Stimulated activated CD4-positive, alpha-beta T cell treated with anti-CD3 and anti-CD28 coated beads, Interleukin-15, amount 100 ng/mL, for 24 hours (primary cell): ENCODE measurements around the gene CTIF.

Experiments used
- DNase-seq: peaks from one replicate; pipeline ENCODE4 v3.0.0-alpha.2; 2020

The CTIF gene

DNA sequence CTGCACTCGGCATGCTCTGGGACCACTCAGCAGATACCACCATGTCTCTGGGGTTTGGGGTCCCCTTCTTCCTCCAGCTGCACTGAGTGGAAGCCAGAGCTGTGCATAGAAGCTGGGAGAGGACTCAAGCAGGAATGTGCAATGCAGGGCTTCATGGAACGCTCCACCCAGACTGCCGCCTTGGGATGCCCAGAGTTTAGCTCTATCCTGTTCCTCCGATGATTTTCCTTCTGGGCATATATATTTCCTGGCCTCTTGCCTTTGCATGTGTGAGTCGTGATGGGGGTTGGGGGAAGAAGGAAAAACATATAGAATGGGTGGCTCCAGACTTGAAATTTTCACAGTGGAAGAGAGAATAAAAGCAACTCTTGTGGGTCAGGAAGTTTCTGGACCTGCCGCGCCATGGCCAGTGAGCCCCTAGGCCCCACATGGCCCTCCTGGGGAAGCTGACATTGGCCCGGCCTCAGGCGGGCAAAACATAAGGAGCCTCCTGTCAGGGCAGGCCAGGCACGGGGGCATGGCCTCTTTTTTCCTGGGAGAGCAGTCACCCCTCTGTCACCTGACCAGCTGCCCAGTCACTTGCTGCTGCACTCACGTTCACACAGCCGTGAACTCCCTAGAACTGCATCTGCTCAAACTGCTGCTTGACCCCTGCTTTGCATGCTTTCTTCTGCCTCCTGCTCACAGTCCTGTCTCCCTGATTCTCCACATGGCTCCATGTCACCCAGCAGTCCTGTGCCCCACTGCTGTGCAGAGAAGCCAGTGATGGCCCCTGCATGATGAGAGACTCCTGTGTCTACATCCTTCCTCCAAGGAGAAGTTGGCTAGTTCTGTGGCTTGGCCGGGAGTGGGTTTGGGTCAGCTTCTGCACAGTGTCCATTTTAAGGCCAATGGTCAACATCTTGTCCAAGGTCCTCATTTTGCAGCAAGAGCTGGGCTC is 197.8 kb downstream of the CTIF start:
- no peak for DNase-seq

DNA sequence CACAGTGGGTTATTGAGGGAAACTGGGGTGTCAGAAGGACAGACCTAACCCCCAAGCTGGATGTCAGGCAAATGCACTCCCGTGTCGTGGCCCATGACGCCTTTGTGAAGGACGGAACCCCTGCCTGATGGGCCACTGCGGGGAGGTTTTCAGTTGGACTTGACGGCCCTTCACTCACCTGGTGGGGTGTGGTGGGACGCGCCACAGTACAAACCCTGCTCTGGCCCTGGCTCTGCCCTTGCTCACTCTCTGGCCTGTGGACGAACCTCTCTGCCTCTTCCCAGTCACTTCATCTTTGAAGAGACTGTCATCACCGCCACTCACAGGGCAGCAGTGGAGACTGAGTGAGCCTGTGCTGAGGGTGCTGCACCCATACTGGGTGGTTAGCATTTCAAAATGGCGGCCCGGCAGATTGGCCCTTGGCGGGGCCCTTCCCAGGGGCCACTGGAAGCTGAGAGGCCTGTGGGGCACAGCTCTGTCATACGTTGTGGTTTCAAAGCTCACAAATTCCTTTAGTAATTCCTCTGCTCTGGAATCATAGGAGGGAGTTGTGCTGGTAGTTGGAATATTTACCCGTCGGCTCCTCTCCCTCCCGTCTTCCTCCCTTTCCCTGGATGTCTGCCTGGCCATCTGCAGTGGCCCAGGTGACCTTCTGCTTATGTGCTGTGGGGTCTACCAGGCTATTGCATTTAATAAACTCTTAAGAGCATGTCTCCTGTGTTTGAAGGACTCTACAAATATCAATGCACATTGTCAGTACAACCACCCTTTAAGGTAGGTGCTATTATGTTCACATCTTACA is 200.6 kb downstream of the CTIF start:
- no peak for DNase-seq

DNA sequence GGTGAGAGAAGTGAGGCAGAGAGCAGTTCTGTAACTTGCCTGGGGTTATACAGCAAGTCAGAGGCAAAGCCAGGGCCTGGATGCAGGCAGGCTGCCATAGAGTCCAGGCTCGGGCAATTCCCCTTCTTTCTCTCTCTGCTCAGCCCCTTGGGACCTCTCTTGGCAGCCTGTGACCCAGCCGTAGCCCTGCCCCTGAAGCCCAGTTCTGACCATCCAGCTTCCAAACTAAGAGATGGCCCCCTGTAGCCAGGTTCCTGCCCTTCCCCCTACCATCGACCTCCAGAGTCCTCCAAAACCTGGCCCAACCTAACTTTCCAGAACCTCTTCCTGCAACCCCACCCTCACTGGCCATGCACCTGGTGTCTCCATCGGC is 201.2 kb downstream of the CTIF start:
- DNase-seq, result no peak

DNA sequence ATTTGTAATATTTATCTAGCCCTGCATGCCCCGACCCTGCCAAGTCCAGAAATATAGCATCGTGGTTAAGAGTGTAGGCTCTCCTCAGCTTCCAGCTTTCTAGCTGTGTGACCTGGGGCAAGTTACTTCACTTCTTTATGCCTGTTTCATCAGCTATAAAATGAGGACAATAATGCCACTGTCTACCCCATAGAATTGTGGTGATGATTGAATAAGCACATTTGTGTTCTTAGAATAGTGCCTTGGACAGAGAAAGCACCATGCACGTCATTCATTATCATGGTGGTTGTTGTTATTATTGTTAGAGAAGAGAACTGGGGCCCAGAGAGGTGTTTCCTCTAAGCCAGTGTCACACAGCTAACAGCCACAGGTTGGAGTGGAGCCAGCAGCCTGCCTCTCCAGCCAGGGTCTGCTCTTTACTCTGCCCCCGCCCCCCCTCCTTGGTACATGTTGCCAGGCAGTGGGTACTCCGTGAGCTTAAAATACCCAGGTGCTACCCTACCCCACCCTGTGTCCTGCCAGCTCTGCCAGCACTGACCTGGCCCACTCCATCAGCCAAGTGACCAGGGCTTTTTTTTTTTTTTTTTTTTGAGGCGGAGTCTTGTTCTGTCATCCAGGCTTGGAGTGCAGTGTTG is 202.1 kb downstream of the CTIF start:
- no peak for DNase-seq

DNA sequence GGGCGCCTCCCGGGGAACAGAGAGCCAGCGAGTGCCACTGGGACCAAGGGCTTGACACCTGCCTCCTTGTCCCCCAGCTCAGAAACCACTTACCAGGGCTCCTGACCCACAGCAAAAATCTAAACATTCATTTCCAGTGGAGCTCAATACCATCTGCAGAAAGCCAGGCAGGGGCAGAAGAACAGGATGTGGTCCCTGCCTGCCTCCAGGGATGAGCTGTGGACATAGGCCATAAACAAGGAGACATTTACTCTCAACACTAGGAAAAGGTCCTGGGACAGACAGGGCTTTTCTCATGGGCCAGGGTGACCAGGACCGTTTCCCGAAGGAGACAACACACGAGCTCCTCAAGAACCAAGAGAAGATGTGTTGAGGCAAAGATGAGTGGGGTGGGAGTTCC is 203.0 kb downstream of the CTIF start:
- no peak for DNase-seq

DNA sequence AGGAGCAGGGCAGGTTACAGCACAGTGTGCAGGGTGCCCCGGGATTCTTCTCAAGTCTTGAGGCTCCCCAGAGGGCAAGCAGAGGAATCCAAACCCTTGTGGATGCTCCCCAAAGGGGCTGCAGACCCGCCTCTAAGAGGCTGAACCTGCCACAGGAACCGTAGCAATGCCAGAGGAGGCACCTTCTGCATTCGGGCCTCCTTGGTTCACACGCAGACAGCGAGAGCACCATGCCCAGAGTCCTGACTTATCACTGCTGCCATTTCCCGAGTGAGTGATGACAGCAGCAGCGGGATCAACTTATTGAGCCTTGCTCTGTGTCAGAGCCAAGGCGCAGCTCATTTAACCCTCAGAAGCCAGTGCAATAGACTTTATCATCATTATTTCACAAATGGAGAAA is 203.5 kb downstream of the CTIF start:
- DNase-seq, result no peak

DNA sequence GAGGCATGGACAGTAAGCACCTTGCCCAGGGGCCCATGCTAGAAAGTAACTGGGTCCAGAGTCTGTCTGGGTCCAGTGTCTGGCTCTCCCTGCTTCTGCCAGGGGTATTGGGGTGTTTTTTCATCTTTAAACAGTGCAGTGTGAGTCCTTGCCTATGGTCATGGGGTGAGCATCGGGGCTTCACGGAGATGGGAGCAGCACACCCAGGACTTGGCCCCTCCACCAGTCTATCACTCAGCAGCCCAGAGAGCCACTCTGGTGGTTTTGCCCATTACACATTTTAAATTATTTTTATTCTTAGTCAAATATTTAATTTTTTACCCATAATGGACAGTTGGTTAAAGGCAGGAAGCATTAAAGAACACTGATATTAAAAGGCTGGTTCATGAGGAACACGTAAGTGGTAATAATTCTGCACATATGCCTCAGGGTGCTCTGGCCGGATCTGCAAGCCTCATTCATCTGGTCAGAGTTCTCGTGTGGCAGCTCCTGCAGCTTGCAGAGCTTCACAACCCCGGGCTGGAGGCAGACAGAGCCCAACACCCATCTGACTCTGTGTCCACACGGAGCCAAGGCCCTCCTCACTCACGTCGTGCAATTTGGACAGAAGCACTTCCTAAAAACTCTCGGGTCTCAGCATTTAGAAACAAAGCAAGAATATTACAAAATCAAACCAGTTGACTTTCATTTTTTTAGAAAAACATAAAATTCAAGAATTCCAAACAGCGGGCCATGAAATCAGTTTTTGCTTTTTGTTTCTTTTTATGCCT is 204.1 kb downstream of the CTIF start:
- no peak for DNase-seq

DNA sequence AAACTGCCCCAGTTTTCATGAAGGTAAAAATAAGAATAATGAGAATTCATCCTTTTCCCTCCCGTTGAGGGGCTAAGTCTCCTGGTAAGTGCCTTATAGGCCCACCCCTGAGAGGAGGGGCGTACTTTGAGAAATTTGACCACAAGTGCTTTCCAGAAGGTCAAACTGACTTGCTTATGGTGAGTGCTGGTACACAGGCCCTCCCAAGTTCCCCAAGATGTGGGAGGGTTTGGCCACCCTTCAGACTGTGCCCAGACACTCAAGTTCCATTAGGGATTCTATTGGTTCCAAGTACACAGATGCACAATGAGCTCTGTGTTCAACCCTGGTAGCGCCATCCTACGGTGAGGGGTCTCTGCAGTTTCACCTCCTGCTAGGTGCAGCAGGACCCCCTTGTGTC is 205.1 kb downstream of the CTIF start:
- DNase-seq, result no peak

DNA sequence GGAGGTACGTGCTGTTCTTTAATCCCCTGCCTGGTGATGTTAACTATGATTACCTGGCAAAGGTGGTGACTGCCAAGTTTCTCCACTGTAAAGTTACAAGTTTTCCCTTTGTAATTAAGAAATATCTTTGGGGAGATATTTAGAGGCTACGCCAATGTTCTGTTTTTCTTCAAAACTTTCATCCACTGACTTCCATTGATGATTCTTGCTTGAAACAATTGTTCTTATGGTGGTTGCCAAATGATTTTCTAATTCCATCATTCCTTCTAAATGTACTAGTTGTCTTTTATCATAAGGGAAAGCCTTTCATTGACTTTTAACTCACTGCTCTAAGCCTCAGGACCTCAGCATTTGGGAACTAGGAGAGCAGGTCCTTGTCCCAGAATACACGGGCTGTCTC is 206.5 kb downstream of the CTIF start:
- no peak for DNase-seq

DNA sequence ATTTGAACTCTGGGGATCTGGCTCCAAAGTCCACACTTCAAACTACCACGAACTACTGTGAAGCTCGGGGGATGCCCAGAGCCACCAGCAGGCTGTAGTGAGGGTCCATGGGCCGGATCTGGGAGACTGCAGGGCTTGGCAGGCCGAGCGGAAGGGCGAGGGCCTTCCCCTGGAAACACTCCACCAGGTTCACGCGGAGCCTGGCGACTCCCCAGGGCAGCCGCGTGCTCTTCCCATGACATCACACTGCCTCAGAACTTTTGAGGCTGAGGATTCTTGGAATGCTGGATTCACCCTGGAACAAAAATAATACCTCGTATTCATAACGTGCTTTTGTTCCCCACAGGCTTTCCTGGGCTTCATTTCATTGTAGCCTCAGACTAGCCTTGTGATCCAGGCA is 210.9 kb downstream of the CTIF start:
- DNase-seq, result no peak

DNA sequence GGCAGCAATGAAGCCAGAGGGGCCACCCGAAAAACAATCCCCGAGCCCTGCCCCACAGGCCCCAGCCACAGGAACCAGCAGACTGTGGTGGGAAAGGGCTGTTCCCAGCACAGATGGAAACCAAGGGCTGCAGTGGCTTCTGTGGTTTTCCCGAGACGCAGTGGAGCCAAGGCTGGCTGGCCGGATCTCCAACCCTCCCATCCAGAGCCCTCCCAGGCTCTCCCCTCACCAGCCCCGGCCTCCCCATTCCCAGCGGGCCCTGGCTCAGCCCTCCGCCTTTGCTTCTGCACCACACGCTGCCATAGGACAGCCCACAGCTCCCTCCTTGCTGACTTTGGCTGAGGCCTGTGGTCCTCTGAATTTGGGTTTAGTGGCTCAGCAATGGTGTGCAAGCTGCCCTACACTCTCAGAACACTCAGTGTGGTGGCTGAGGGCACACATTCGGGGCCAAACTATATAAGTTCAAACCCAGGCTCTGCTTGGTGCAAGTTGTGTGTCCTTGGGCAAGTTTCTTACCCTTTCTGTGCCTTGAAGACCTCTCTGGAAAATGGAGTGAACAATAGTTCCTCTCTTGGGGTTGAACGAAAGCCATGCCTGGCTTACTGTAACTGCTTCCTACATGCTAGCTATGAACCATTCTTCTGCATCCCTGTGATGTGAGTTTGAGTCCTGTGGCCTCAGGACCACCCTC is 211.8 kb downstream of the CTIF start:
- no peak for DNase-seq

DNA sequence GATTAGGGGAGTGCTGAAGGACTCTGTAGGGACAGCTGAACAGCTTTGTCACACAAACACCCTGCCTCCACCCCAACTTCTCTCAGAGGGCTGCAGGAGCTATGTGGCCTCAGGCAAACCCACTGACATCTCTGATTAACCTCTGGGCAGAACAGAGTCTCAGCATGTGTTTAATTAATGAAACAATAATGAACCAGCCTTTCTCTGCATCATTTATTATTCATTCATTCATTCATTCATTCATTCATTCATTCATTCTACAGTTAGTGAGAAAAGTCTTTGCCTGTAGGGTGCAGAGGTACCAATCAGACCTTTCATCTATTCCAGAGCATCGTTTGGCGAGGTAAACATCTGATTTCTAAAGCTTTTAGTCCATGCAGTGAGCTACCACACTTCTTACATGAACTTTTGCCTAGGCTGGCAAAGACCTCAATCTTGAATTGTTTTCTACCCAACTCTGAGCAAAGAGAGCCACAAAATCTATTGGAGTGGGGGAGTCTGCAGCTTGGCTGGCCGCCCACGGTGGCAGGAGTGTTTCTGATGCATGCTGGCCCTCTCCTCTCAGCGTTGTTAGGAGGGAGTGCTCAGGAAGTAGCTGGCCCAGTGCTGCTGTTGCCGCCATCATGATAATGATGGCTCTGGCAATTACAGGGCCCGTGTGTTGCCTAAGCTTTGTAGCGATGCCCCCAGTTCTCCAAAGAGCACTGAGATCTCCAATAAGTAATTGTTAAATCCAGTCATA is 213.1 kb downstream of the CTIF start:
- DNase-seq, result no peak

DNA sequence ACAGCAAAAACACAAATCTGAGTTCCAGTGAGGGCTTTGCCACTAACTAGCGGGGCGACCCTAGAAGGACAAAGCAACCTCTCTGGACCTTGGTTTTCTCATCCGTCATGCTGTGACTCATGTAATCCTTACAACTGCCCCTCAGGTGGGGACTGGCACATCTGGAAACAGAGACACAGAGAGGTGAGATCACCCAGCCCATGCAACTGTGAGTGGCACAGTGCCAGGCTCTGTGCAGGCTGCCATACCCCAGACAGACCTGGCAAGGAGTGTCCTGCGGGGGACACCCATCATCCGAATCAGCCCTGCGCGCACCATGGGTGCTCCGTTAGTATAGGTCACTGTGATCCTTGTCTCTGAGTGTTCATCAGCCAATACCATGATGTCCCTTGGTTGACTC is 213.6 kb downstream of the CTIF start:
- no peak for DNase-seq

DNA sequence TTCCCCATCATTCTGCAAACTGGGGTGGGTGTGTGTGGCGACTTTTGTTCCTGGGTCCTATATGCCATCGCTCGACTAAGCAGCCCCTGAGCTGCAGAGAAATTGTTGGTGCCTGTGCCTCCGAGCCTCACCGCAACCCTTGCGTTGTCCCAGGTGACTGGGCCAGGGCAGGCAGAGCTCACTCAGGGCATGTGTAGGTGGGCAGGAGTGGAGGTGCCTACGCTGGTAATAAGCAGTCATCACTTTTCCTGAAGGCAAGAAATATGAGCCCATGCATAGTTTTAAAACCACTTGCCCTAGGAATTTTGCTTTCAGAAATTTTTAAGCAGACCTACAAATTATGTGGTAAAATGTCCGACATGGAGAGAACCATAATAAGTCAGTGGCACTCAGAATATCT is 214.1 kb downstream of the CTIF start:
- DNase-seq, result no peak

DNA sequence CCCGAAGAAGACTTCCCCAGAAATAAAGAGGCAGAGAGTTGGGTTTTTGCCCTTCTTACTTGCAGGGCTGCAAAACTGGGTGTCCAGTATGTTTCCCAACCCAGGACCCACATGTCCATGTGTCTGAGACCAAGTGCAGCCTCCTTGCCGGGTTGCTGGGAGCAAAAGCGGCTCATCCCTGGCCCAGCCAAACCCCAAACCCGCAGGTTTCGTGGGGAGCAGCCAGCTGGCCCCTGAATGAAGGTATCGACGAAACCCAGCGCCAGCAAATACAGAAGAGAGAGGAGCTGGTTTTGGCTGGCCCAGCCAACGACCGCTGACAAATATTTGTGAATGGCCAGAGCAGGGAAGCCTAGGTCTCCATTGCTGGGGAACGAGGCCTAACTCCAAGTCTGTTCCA is 214.9 kb downstream of the CTIF start:
- no peak for DNase-seq

DNA sequence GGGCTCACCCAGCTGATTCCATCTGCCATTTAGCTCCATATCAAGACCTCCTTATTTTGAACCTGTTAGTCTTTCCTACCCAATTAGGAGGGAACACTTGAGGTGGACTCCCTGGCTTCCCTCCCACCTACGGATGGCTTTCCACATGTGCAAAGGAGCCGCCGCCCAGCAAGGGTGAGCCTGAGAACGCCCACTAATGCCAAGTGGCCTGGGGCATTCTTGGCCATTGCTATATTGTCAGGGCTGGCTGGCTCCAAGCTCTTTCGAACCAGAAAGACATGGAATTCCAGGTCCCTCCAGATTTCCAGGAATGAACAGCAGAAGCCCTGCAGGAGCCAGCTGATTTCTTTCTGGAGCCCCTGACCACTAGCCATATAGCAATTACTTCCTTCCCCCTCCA is 215.7 kb downstream of the CTIF start:
- DNase-seq, result no peak

DNA sequence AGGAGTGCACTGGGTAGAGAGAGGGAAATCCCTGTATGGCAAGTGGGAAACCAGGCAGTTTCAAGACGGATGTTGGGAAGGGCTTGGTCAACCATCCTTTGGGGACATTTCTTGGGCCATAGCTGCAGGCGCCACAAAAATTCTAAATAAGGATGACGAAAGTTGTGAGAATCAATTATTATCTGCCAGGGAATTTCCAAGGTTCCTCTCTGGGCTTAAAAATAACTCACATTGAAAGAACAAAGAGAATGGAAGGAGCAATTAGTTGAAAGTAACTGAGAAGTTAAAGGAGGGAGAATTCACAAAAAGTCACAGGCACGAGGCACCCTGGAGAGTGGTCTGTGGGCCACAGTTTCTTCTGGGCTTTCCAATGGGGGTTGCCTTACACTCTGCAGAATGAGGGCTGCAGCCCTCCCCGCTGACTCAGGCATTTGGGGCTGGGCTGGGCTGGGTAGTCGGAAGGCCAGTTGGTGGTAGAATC is 216.2 kb downstream of the CTIF start:
- no peak for DNase-seq

DNA sequence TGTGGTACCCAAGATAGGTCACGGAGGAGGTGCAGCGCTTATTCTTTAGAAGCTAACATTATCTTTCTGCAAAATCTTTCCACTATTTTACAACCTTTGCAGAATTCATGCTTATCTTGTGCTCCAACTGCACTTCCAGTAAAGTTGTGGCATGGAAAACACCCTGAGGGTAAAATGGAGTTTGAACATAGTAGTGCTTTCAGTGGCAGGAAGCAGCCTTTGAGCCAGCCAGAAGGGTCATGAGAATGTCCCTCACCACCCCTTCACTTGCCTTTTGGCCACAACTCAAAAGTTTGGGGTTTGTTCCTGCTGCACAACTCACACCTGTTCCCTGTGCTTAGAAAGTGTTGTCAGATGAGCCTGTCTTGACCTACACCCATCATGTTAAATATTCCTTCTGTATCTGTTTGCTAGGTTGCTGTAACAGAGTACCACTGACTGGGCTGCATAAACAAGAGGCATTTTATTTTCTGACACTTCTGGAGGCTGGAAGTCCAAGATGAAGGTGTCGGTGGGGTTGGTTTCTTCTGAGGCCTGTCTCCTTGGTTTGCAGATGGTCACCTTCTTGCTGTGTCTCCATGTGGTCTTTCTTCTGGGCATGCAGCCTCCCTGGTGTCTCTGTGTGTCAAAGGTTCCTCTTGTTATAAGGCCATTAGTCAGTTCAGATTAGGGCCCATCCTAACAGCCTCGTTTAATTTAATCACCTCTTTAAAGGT is 217.8 kb downstream of the CTIF start:
- no peak for DNase-seq

DNA sequence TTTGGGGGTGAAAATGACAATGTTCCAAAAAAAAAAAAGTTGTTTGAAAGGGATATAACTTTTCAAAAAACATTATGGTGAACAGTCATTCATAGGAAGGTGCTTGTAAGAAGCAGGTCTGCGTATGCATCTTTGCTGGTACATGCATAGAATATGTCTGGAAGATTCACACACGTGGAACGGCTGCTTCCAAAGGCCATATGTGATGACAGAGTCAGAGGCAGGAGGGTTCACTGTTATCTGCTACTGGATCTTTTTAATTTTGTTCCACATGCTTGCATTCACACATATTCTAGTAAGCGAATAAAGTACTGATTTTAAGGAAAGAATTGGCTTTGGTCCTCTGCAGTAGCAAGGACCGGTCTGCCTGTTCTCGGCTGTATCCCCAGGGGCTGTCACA is 218.5 kb downstream of the CTIF start:
- no peak for DNase-seq

DNA sequence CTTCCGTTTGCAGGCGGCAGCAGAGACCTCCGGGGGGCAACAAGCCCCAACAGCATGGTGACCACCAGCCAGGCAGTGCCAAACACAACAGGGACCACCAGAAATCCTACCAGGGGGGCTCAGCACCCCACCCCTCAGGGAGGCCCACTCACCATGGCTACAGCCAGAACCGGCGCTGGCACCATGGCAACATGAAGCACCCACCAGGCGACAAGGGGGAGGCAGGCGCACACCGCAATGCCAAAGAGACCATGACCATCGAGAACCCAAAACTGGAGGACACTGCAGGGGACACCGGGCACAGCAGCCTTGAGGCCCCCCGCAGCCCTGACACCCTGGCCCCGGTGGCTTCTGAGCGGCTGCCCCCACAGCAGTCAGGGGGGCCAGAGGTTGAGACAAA is 219.1 kb downstream of the CTIF start:
- no peak for DNase-seq

DNA sequence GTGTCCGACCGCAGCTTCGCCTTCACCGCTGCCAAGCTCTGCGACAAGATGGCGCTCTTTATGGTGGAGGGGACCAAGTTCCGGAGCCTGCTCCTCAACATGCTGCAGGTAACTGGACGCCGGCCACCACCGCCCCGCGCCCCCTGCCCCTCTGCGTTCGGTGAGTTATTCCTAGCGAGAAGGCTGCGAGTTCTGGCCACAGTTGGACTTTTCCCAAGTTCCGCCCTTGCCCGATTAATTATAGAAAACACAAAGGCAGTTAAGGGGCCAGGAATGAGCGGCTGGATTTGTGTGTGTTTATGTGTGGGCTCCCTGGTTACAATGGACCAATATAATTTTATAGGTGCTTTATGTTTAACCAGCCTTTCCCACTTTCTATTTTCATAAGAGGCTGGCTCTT is 222.8 kb downstream of the CTIF start:
- DNase-seq, result no peak
